ENCODE measurements around the gene EVX1.

DNA sequence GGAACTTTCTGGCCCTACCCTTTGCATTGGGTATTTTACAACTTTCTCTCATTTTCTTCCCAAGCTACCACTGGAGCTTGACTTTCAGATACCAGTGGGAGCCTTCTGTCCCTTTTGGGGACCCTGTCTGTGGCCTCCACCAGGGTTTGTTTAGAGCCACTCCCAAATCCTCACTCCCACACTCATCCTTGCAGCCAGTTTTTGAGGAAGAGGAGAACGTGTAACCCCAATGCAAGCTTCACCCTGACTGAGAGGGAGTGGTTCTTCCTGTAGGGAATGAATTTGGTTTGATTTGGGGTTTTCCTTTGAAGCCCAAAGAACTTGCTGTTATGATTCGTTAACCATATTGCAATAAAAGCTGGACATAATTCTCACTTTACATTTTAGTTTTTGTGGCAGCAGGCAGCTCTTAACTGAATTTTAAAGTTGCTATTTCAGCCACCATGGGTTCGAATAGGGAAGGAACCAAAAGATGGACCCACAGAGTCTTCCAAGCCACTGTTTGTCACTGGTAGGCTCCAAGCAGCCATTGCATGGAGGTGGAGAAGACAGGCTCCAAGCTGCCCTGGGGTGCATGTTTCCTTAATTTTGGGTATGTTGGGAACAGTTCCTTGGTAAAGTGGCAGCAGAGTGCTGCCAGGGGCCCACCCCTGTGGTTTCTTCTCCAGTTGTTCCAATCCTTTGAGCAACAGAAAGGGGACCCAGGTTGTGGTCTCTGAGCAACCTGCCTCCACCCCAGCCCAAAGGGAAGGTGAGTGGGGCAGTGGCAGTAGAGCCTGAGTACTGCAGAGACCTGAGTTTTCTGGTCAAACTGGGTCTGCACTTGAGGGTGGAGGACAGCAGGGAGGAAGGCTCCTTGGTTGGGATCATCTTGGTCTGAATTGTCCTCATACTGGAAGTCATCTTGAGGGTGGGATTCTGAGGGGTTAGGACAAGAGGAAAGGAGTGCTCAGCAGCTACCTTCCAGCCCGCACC, 5.1 kb downstream of the EVX1 start:
- TF ChIP-seq CTCF (IDR thresholded peaks at IDR 0.05) (no peak), REST (IDR thresholded peaks at IDR 0.05; ENCODE audit: insufficient read depth in 1 of 2, low read depth in 2 of 2, low read length in 1 of 2) (no peak), SIN3A (IDR thresholded peaks at IDR 0.05; ENCODE audit: borderline replicate concordance, insufficient read depth, low read depth, low read length) (no peak), POLR2AphosphoS5 (IDR thresholded peaks at IDR 0.05; ENCODE audit: low read depth, low read length) (no peak), TCF7L2 (IDR thresholded peaks at IDR 0.05; ENCODE audit: low read depth, low read length) (no peak)

Data from Panc1 (cell line).